ENCODE results near the gene ACLY. TPM values are rescaled to one million over a fixed set of nuclear protein-coding genes. Genes with fewer than 3 reads are reported as not detected.

ACLY gene
- total RNA-seq, 4 donors from 2014 or later: 30.0 to 108 (median 67.3) TPM

DNA sequence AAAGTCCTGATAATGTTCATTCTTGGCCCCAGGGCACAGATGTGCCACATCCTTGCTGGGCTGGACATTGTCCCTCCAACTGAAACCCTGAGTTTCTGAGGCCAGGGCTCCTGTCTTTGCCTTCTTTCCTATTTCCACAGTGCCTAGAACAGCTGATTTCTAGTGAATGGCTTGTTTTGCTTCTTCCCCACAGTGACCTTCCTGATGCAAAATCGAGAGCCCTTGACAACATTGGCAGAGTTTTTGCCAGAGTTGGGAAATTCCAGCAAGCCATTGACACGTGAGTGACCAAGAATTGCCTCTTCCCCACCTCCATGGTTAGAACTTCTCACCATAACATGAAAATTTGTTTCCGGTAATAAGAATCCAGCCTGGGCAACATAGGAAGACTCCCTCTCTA, 26.2 kb upstream of the ACLY start:
- Histone ChIP-seq H3K27ac (no peak overlapping the region), H3K4me3 (no peak overlapping the region), H3K9me3 (no peaks in the 10 kb centered on the region), H3K36me3 (no peaks in the 10 kb centered on the region), H3K27me3 (no peaks in the 10 kb centered on the region), H3K4me1 (no peaks in the 10 kb centered on the region)
- intact Hi-C loops (cut with DNase I; ENCODE audit: low total_unique reads): no loop called here
- DNase-seq: no peak
- no peak for TF ChIP-seq POLR2A (IDR thresholded peaks at IDR 0.05)
- TF ChIP-seq, protein P1, sequence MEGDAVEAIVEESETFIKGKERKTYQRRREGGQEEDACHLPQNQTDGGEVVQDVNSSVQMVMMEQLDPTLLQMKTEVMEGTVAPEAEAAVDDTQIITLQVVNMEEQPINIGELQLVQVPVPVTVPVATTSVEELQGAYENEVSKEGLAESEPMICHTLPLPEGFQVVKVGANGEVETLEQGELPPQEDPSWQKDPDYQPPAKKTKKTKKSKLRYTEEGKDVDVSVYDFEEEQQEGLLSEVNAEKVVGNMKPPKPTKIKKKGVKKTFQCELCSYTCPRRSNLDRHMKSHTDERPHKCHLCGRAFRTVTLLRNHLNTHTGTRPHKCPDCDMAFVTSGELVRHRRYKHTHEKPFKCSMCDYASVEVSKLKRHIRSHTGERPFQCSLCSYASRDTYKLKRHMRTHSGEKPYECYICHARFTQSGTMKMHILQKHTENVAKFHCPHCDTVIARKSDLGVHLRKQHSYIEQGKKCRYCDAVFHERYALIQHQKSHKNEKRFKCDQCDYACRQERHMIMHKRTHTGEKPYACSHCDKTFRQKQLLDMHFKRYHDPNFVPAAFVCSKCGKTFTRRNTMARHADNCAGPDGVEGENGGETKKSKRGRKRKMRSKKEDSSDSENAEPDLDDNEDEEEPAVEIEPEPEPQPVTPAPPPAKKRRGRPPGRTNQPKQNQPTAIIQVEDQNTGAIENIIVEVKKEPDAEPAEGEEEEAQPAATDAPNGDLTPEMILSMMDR (IDR thresholded peaks at IDR 0.05): no peak

DNA sequence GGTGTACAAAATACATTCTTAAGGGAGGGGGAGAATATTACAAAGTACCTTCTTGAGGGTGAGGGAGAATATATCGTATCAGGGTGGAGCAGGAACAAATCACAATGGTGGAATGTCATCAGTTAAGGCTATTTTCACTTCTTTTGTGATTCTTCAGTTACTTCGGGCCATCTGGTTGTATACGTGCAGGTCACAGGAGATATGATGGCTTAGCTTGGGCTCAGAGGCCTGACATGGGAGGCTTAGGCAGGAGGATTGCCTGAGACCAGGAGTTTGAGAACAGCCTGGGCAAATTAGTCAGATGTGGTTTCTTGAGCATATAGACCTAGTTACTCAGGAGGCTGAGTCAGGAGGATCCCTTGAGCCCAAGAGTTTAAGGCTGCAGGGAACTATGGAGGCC, 24.7 kb upstream of the ACLY start:
- Histone ChIP-seq H3K27ac (no peak overlapping the region), H3K9me3 (no peaks in the 10 kb centered on the region)

DNA sequence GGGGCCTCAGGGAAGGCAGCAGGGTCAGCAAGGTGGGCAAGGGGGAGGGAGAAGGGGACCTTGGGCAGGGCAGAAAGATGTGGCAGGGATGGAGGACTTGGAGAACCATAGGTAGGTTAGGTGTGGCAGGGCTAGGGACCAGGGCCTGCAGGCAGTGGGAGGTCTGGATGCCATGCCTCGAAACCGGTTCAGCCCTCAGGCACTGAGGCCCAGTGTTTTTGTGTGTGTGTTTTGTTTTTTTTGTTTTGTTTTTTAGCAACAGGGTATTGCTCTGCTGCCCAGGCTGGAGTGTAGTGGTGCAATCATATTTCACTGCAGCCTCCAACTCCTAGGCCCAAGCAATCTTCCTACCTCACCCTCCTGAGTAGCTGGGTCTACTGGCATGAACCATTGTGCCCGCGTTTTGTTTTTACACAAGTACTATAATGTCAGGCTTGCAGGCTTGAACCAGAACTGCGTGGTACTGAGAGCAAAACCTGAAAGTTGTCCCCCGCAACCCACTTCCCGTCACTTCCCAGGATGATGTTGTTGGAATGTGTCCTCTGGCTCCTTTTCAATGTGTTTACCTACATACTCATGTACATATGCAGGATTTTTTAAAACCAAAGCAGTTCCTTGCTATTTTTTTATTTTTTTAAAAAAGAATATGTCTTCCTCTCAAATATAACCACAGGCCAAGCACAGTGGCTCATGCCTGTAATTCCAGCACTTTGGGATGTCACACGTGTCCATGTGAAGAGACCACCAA, 24.0 kb upstream of the ACLY start:
- DNase-seq: no peak
- intact Hi-C loops (cut with DNase I; ENCODE audit: low total_unique reads): no loop called here
- no peaks in the 10 kb centered on the region for H3K36me3 ChIP-seq
- no peaks in the 10 kb centered on the region for H3K9me3 ChIP-seq
- TF ChIP-seq, protein P1 (IDR thresholded peaks at IDR 0.05): no peak
- no peak for TF ChIP-seq POLR2A (IDR thresholded peaks at IDR 0.05)
- no peak overlapping the region for H3K4me3 ChIP-seq
- H3K27ac ChIP-seq: no peak overlapping the region
- H3K27me3 ChIP-seq: no peaks in the 10 kb centered on the region
- no peaks in the 10 kb centered on the region for H3K4me1 ChIP-seq

More for the DNA sequence above, 24.7 kb upstream of the ACLY start:
- intact Hi-C loops (cut with DNase I; ENCODE audit: low total_unique reads): no loop called here
- no peak for DNase-seq
- TF ChIP-seq, protein P1 (IDR thresholded peaks at IDR 0.05): no peak
- TF ChIP-seq POLR2A (IDR thresholded peaks at IDR 0.05): no peak
- no peak overlapping the region for H3K4me3 ChIP-seq
- H3K36me3 ChIP-seq: no peaks in the 10 kb centered on the region
- H3K4me1 ChIP-seq: no peaks in the 10 kb centered on the region
- H3K27me3 ChIP-seq: no peaks in the 10 kb centered on the region

DNA sequence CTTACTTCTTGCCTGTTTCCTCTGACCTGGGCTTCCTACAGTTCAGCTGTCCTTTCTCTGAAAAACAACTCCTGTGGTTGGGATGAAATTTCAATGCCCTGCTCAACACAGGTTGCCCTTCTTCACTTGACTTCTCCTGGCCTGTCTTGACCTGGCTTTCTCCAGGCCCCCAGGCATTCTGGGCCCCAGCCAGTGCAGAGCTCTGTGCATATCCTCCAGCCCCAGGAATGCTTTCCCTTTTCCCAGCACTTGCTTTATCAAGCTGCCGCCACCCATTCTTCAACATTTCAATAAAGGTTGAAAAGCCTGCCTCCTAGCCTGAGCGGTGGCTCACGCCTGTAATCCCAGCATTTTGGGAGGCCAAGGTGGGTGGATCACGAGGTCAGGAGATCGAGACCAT, 22.4 kb upstream of the ACLY start:
- no peaks in the 10 kb centered on the region for H3K27me3 ChIP-seq
- no peak for DNase-seq
- H3K9me3 ChIP-seq: no peaks in the 10 kb centered on the region
- intact Hi-C loops (cut with DNase I; ENCODE audit: low total_unique reads): no loop called here
- no peak for TF ChIP-seq POLR2A (IDR thresholded peaks at IDR 0.05)
- TF ChIP-seq, protein P1 (IDR thresholded peaks at IDR 0.05): no peak
- H3K4me3 ChIP-seq: no peak overlapping the region
- H3K27ac ChIP-seq: no peak overlapping the region
- no peaks in the 10 kb centered on the region for H3K36me3 ChIP-seq
- H3K4me1 ChIP-seq: no peaks in the 10 kb centered on the region

DNA sequence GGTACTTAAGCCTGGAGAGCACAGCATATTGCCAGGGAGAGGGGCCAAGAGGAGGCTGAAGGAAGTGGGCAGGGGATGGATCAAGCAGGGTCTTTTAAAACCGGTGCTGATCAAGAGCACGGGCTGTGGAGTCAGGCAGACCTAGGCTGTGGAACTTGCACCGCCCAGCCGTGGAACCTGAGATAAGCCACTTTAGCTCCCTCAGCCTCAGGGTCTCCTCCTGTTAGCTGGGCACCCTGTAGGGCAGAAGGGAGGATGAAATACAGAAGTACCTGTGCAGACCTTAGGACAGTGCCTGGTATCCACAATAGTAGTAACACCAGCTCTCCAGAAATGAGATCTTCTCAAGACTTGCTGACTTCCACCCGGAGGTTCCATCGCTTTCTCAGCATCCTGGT, 20.9 kb upstream of the ACLY start:
- H3K27ac ChIP-seq: no peak overlapping the region
- H3K9me3 ChIP-seq: no peaks in the 10 kb centered on the region
- intact Hi-C loops (cut with DNase I; ENCODE audit: low total_unique reads): no loop called here
- H3K4me3 ChIP-seq: no peak overlapping the region
- H3K4me1 ChIP-seq: no peaks in the 10 kb centered on the region
- no peak for DNase-seq
- TF ChIP-seq POLR2A (IDR thresholded peaks at IDR 0.05): no peak
- TF ChIP-seq, protein P1 (IDR thresholded peaks at IDR 0.05): no peak
- no peaks in the 10 kb centered on the region for H3K27me3 ChIP-seq
- no peaks in the 10 kb centered on the region for H3K36me3 ChIP-seq
